Right lobe of liver (tissue), 4 donors: ENCODE data around the gene ELL.

Experiments
- CTCF ChIP-seq, 4 donors: fragments of 200-600 bp in 3 of 4; fragments of 450-650 bp in 1 of 4; IDR thresholded peaks; one replicate each; pipeline versions ENCODE4 v1.5.1 to v1.8.0; 2016 to 2022; ENCODE audit warnings: antibody characterized with exemption in 4 of 4, mild to moderate bottlenecking in 2 of 4
- POLR2A ChIP-seq: fragments of 450-650 bp; IDR thresholded peaks from one replicate; pipeline ENCODE4 v1.6.1; 2017; ENCODE audit warnings: antibody characterized with exemption, mild to moderate bottlenecking
- donor health status: DM: no; HTN: no; CAD: no.
- donor health status: DM: no; HTN: no; CAD: no.
- donor health status: DM: no; HTN: yes; CAD: no.

- TF ChIP-seq CTCF (IDR thresholded peaks at IDR 0.05) (no peak), POLR2A (no peak)
These were observed 22.1 kb upstream of the ELL start for GRCh38 chr19:18543814-18544475.
